GM12873 (cell line): ENCODE measurements around the gene PGF.

Source experiments
- CTCF ChIP-seq: IDR thresholded peaks from 2 replicates; pipeline ENCODE4 v1.5.1; 2012; ENCODE audit warnings: low read depth, mild to moderate bottlenecking, moderate library complexity, low read length, control low read depth; ENCODE audit not compliant: insufficient read depth; ENCODE audit errors: missing control alignments

PGF gene

DNA sequence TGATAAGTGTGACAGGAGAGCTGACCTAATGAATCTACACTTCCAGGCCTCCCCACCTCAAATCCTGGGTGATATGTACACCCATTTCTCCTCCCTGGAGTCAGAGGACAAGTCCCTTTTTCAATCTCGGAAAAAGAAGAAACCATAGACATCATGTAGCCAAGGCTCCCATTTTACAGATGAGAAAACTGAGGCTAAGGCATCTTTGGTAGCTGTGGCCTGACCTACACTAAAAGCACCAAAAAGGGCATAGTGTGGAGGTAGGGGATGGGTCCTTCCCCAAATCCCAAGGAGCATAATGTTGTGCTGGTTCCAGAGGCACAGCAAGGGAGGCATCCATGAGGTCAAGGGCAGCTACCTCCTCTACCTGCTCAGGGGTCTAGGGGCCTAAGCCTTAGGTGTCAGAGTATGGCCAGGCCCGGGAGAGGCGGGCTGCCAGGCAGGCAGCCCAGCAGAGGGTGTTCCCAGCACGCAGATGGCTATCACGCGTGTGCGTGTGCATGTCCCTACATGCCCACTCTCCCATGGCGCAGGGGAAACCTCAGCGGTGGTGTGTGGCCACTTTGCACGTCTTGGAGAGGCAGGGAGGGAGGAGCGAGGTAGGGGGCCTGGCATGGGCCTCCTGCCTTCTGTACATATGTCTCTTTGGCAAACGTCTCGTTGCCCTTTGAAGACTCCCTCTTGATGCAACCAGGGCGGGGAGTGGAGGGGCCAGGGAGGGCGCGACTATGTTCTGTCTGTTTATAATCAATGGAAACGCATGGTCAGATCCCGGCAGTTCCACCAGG is 2.5 kb downstream of the PGF start:
- TF ChIP-seq CTCF, result no peak

GRCh38 chr14:74952180-74952665 is 3.2 kb downstream of the PGF start:
- TF ChIP-seq CTCF, result no peak

DNA sequence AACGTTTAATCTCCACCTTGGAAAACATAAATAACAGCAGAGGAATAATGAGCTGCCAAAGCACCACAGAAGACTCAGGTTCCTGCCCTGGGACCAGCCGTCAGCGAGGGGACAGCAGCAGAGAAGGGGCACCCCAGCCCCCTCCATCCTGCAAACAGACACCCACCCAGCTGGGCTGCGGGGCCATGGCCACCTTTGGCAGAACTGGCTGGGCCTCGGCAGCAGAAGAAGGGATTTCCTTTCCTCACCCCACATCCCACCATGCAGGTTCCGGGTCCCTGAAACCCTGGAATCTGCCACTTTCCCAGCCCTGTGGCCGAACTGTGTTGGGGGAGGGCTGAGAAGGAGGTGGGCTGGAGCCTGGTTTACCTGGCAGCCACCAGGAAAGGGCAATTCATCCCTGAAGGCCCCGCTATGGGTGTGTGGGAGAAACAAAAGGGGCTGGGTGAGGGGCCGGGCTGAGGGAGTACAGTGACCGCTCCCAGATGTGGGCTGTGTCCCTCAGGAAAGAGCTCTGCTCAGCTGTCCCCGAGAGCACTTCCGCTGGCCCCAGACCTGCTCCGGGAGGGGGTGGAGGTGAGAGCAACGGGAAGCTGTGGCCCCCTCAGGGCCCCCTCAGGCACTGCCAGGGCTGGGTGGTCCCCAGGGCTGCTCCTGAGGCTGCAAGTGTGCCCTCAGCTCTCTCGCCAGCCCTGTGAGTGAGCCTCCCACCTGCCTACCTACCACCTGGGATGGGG is 3.8 kb downstream of the PGF start:
- TF ChIP-seq CTCF, result no peak

DNA sequence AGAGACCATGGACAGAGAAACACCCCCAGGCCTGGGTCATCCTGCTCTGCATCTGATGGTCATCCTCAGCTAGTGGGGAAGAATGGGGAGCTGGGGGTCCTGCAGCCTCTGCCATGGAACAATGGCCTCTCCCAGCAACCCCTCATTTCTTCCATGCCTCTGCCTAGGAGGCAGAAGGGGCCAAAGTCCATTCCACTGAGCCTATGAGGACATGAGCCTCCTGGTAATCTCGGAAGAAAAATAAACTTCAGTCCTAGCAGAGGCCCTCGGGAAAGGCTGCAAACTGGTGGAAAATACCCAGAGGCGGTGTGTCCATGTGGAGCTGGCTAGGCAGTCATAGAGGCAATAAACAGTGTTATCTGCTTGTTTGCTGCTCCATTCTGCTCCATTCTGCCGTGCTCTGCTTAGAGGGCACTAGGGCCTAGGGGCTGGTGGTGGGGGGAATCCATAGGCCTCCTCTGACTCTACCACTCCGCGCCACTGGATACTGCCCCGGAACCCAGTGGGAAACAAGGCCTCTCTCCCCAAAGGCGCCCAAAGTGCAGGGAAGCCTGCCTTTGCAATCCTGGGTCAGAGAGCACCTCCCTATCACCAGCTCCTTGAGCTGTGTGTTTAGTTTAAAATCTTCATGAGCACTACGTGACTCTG is 4.5 kb downstream of the PGF start:
- TF ChIP-seq CTCF, result no peak

DNA sequence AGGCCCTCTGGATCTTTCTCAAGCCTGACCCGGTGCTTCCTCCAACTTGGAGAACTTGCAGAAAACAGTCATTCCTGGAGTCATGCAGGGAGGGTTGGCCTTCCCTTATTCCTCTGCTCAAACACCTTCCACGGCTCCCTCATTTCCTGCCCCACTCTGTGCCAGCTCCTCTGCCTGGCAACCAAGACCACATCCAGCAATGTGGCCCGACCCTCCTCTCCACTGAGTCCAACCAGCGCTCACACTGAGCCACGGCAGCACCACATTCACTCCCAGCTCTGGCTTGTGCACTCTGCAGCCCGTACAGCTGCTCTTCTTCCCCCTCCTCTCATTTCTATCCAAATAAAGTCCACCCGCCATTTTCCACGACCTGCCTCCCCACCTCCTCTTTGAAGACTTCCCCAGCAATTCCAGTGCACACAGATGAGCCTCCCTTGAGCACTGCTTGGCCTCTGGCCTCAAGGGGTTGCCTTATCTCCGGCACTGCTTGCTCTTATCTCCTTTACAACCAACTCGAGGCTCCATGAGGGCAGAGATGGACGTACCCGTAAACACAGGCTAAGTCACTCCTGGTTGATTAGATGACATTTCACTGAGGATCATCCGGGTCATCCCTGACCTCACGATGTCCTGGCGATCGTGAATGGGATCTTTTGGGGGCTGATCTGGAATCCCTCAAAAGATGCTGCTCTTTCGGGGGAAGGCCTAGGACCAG is 5.4 kb downstream of the PGF start:
- no peak for TF ChIP-seq CTCF

DNA sequence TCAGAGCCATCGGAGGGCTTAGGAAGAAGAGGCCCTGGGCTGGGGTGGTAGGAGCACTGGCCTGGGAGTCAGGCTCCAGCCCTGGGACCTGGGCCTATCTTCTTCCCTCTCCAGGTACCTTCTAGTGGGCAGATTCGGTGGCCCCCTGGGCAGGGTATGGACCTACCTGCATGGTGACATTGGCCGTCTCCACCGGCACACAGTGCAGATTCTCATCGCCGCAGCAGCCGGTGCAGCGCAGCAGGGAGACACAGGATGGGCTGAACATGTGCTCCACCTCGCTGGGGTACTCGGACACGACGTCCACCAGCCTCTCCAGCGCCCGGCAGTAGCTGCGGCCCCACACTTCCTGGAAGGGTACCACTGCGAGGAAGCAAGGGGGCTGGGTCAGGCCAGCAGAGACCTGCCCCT is 6.2 kb downstream of the PGF start:
- TF ChIP-seq CTCF, result no peak
